ENCODE results near the gene PSEN1.

- no peak for TF ChIP-seq EZH2phosphoT487 (IDR thresholded peaks at IDR 0.05; ENCODE audit: borderline replicate concordance, low read length)
- TF ChIP-seq, protein P1, sequence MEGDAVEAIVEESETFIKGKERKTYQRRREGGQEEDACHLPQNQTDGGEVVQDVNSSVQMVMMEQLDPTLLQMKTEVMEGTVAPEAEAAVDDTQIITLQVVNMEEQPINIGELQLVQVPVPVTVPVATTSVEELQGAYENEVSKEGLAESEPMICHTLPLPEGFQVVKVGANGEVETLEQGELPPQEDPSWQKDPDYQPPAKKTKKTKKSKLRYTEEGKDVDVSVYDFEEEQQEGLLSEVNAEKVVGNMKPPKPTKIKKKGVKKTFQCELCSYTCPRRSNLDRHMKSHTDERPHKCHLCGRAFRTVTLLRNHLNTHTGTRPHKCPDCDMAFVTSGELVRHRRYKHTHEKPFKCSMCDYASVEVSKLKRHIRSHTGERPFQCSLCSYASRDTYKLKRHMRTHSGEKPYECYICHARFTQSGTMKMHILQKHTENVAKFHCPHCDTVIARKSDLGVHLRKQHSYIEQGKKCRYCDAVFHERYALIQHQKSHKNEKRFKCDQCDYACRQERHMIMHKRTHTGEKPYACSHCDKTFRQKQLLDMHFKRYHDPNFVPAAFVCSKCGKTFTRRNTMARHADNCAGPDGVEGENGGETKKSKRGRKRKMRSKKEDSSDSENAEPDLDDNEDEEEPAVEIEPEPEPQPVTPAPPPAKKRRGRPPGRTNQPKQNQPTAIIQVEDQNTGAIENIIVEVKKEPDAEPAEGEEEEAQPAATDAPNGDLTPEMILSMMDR (IDR thresholded peaks at IDR 0.05; ENCODE audit: low read depth, low read length, poor library complexity, severe bottlenecking): no peak
These were observed 25.9 kb downstream of the PSEN1 start for GRCh38 chr14:73162251-73162650.
